ENCODE data around the gene CFAP53. TPM values are rescaled to one million over a fixed set of nuclear protein-coding genes. Genes with fewer than 3 reads are reported as not detected.
"Not testable (repeated sequence)": the region's sequence is repeated elsewhere in the genome, so short reads cannot be mapped to it uniquely, and the experiment has no call there.

Gene CFAP53
- total RNA-seq, 1 donor from 2014 or later, result 0.17 TPM

DNA sequence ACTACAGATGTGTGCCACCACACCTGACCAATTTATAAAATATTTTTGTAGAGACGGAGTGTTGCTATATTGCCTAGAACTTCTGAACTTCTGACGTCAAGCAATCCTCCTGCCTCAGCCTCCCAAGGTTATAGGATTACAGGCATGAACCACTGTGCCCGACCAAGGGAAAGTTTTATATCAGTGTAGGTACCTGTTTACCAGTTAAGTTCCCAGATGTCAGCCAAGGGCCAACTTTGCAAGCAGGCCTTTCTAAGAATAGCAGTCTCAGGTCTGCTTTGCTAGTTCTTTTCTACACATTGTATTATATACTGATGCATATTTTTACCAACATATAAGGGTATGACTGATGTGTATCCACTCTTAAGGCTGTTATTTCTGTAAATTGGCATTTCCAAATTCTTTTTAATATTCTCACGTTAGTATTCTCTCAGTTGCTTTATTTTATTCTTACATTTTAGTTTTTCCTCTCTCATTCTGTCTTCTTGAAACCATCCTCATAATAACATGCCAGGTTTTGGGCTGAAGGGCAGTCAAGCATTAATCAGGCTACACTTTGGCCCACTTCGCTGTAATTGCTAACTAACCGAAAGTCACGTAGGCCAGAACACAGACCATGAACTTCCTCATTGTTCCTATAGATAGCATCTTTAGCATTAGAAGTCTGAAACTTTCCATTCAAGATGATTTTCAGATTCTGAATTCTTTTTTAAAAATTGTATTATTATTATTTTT lies 46.2 kb upstream of the CFAP53 start:
- Mint-ChIP-seq H3K9me3 (ENCODE audit: low read depth) (no peaks in the 10 kb centered on the region), H3K4me1 (ENCODE audit: low read depth) (peaks cover 9% of the 10 kb centered on the region), H3K27ac (ENCODE audit: unreplicated experiment) (no peak overlapping the region), H3K36me3 (ENCODE audit: low read depth) (no peaks in the 10 kb centered on the region), H3K27me3 (ENCODE audit: low read depth) (peaks cover 32% of the 10 kb centered on the region), H3K4me3 (ENCODE audit: unreplicated experiment) (no peak overlapping the region)
- no peak for DNase-seq (ENCODE audit: low spot score)
- TF ChIP-seq CTCF (IDR thresholded peaks at IDR 0.05), result no peak

GRCh38 chr18:50311650-50312049 lies 45.4 kb upstream of the CFAP53 start:
- peaks cover 16% of the 10 kb centered on the region for H3K4me1 Mint-ChIP-seq (ENCODE audit: low read depth)
- no peaks in the 10 kb centered on the region for H3K36me3 Mint-ChIP-seq (ENCODE audit: low read depth)
- no peaks in the 10 kb centered on the region for H3K9me3 Mint-ChIP-seq (ENCODE audit: low read depth)
- DNase-seq (ENCODE audit: low spot score), result no peak
- H3K27ac Mint-ChIP-seq (ENCODE audit: unreplicated experiment), result no peak overlapping the region
- H3K27me3 Mint-ChIP-seq (ENCODE audit: low read depth), result peaks cover 26% of the 10 kb centered on the region
- no peak overlapping the region for H3K4me3 Mint-ChIP-seq (ENCODE audit: unreplicated experiment)
- TF ChIP-seq CTCF (IDR thresholded peaks at IDR 0.05), result no peak

- no peak for TF ChIP-seq CTCF (IDR thresholded peaks at IDR 0.05)
- no peak overlapping the region for H3K4me3 Mint-ChIP-seq (ENCODE audit: unreplicated experiment)
- H3K4me1 Mint-ChIP-seq (ENCODE audit: low read depth), result peaks cover 16% of the 10 kb centered on the region
- H3K27ac Mint-ChIP-seq (ENCODE audit: unreplicated experiment), result no peak overlapping the region
- H3K36me3 Mint-ChIP-seq (ENCODE audit: low read depth), result no peaks in the 10 kb centered on the region
- peaks cover 3% of the 10 kb centered on the region for H3K9me3 Mint-ChIP-seq (ENCODE audit: low read depth)
- no peak for DNase-seq (ENCODE audit: low spot score)
- peaks cover 24% of the 10 kb centered on the region for H3K27me3 Mint-ChIP-seq (ENCODE audit: low read depth)
These were observed 43.8 kb upstream of the CFAP53 start for GRCh38 chr18:50310080-50310479.

GRCh38 chr18:50308851-50309250 lies 42.6 kb upstream of the CFAP53 start:
- not testable (repeated sequence) for H3K4me3 Mint-ChIP-seq (ENCODE audit: unreplicated experiment); H3K9me3 Mint-ChIP-seq (ENCODE audit: low read depth); DNase-seq (ENCODE audit: low spot score); H3K27ac Mint-ChIP-seq (ENCODE audit: unreplicated experiment); H3K36me3 Mint-ChIP-seq (ENCODE audit: low read depth)
- peaks cover 16% of the 10 kb centered on the region for H3K4me1 Mint-ChIP-seq (ENCODE audit: low read depth)
- peaks cover 22% of the 10 kb centered on the region for H3K27me3 Mint-ChIP-seq (ENCODE audit: low read depth)

DNA sequence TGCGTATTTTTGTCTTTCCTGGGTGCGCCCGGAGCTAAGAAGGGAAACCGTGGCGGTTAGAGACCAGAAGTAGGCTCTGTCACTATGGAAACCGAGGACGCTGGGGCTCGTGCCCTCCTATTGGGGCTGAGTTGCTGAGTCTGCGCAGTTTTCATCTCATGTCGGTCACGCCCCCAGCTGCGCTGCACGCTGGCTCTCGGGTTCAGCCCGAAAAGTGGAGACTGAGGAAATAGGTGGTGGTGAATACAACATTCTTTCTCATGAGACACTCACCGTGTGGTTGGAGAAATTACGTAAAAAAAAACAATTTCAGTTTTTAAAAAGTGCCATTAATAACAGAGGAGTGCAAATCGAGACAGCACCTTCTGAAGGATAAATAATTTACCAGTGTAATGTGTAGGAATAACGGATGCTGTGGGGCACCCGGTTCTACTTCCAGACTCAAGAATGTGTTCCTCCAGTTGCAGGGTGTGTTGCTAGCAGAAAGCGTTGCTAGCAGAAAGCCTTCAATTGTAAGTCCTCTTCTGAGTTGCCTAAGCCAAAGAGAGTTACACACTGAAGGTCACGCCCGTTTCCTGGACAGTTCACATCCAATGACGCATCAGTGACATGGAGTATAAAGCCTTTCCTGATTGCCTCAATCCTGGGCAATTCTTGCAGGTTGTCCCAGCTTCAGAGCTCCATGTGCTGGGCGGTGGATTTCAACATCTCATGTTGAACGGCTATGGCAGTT lies 41.6 kb upstream of the CFAP53 start:
- DNase-seq (ENCODE audit: low spot score), result no peak
- H3K27me3 Mint-ChIP-seq (ENCODE audit: low read depth), result peaks cover 24% of the 10 kb centered on the region
- H3K27ac Mint-ChIP-seq (ENCODE audit: unreplicated experiment), result peak overlapping the region; percentile 89

More for the DNA sequence above, 41.6 kb upstream of the CFAP53 start:
- Mint-ChIP-seq H3K4me1 (ENCODE audit: low read depth) (peaks cover 16% of the 10 kb centered on the region), H3K36me3 (ENCODE audit: low read depth) (no peaks in the 10 kb centered on the region), H3K9me3 (ENCODE audit: low read depth) (peaks cover 4% of the 10 kb centered on the region), H3K4me3 (ENCODE audit: unreplicated experiment) (peak overlapping the region; percentile 87)
- no peak for TF ChIP-seq CTCF (IDR thresholded peaks at IDR 0.05)
